Left ventricle myocardium inferior (tissue), 1 donor: ENCODE results near the gene SEMA4C. TPM values are rescaled to one million over a fixed set of nuclear protein-coding genes. Genes with fewer than 3 reads are reported as not detected.
A peak's percentile ranks its signal among the peaks of the same experiment; 100 is the strongest.

Source experiments
- DNase-seq: peaks from one replicate; pipeline ENCODE4 v3.0.0-alpha.2; 2020
- H3K27ac ChIP-seq: fragments of 200-600 bp; replicated peaks from 2 replicates; pipeline ENCODE4 v1.8.0; 2021
- H3K27me3 ChIP-seq: fragments of 200-600 bp; 2 replicates; pipeline ENCODE4 v1.8.0; 2021; ENCODE audit warnings: low read depth
- H3K36me3 ChIP-seq: fragments of 200-600 bp; 2 replicates; pipeline ENCODE4 v1.8.0; 2021
- H3K4me1 ChIP-seq: fragments of 200-600 bp; 2 replicates; pipeline ENCODE4 v1.8.0; 2021
- H3K4me3 ChIP-seq: fragments of 200-600 bp; 2 replicates; pipeline ENCODE4 v1.8.0; 2021; ENCODE audit warnings: mild to moderate bottlenecking, moderate library complexity
- H3K9me3 ChIP-seq: fragments of 200-600 bp; replicated peaks from 2 replicates; pipeline ENCODE4 v1.8.0; 2021
- intact Hi-C: fragments of 100-400 bp; cut with micrococcal nuclease; formaldehyde crosslinking; loops from one replicate; pipeline ENCODE4 v1.11.0; 2022
- total RNA-seq: library from RNA; stranded (reverse); fragmentation: NEBNext Ultra II Directional; extraction: Animal tissue kit (Norgen Biotek cat#: 25700); gene quantifications from one replicate; pipeline ENCODE4 v1.2.1, GENCODE V29; 2021
- TF ChIP-seq, protein P1 (sequence below): fragments of 200-600 bp; IDR thresholded peaks from 2 replicates; pipeline ENCODE4 v1.8.0; 2021; ENCODE audit warnings: antibody characterized with exemption, mild to moderate bottlenecking, borderline replicate concordance
- donor health status: DM: no; HTN: yes; CAD: no; lungs with severe emphysema.

The SEMA4C gene
- total RNA-seq, 1 donor from 2014 or later: 16.6 TPM

DNA sequence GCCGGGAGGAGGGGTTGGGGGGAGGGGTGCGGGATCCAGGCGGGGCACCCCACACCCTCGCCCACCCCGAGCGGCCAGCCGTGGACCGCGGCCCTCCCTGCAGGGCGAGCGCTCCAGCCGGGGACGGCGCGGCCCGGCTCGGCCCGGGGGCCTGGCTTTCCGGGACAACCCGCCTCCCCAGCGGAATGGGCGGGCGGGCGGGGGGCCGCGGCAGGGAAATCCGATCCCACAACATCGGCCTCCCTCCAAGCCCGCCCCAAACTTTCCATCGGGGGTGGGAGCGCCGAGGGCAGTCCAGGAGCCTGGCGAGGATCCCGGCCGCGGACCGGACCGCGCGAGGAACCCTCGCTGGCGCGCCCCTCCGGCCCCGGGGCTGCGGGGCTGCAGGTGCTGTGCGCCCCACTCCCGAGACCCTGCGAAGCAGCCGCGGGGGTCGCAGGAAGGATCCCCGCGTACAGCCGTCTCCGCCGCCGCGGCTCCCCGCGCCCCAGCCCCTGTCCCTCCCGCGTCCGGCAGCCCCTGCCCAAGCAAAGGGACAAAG, 529 bp downstream of the SEMA4C start:
- Histone ChIP-seq H3K4me3 (peak overlapping the region; percentile 83), H3K9me3 (no peaks in the 10 kb centered on the region), H3K4me1 (peaks cover 98% of the 10 kb centered on the region), H3K36me3 (peaks cover 32% of the 10 kb centered on the region), H3K27me3 (no peaks in the 10 kb centered on the region), H3K27ac (peak overlapping the region; percentile 98)
- TF ChIP-seq, protein P1, sequence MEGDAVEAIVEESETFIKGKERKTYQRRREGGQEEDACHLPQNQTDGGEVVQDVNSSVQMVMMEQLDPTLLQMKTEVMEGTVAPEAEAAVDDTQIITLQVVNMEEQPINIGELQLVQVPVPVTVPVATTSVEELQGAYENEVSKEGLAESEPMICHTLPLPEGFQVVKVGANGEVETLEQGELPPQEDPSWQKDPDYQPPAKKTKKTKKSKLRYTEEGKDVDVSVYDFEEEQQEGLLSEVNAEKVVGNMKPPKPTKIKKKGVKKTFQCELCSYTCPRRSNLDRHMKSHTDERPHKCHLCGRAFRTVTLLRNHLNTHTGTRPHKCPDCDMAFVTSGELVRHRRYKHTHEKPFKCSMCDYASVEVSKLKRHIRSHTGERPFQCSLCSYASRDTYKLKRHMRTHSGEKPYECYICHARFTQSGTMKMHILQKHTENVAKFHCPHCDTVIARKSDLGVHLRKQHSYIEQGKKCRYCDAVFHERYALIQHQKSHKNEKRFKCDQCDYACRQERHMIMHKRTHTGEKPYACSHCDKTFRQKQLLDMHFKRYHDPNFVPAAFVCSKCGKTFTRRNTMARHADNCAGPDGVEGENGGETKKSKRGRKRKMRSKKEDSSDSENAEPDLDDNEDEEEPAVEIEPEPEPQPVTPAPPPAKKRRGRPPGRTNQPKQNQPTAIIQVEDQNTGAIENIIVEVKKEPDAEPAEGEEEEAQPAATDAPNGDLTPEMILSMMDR: peak; percentile 33
- DNase-seq: peak; percentile 87
- intact Hi-C loops: no loop called here

DNA sequence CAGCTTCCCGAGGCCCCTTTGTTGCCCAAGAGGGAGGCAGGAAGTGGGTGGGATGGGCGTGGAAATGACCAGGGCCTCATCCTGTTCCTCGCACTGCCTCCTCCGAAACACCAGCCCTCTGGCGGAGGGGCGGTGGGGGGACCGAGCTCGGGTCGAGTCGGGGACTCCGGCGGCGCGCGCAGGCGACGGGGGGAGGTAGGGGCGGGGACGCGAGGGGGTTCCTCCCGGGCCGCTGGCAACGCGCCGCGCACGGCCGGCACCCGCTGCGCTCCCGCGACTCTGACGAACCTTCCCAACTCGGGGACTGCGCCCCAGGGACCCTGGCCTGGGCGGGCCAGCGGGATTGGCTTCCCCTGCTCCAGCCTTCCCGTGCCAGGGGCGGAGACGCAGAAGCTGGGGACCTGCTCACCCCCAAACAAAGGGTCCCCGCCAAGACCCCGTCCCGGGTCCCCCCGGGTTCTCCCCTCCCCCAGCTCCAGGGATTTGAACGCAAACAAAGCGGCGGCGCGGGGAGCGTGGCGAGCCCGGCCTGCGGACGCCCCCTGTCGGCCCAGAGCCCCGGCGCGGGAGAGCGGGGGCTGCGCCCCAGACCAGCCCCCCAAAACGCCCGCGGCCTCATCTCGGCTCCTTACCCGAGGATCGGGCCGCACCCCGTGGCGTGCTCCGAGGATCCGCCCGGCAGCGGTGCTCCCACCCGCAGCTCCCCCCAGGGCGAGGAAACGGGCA, 1.2 kb downstream of the SEMA4C start:
- Histone ChIP-seq H3K9me3 (no peaks in the 10 kb centered on the region), H3K4me1 (peaks cover 98% of the 10 kb centered on the region), H3K36me3 (peaks cover 38% of the 10 kb centered on the region), H3K4me3 (peak overlapping the region; percentile 83), H3K27me3 (no peaks in the 10 kb centered on the region), H3K27ac (peak overlapping the region; percentile 98)
- TF ChIP-seq, protein P1: peak; percentile 76
- DNase-seq: peak; percentile 89
- intact Hi-C loops: no loop called here

DNA sequence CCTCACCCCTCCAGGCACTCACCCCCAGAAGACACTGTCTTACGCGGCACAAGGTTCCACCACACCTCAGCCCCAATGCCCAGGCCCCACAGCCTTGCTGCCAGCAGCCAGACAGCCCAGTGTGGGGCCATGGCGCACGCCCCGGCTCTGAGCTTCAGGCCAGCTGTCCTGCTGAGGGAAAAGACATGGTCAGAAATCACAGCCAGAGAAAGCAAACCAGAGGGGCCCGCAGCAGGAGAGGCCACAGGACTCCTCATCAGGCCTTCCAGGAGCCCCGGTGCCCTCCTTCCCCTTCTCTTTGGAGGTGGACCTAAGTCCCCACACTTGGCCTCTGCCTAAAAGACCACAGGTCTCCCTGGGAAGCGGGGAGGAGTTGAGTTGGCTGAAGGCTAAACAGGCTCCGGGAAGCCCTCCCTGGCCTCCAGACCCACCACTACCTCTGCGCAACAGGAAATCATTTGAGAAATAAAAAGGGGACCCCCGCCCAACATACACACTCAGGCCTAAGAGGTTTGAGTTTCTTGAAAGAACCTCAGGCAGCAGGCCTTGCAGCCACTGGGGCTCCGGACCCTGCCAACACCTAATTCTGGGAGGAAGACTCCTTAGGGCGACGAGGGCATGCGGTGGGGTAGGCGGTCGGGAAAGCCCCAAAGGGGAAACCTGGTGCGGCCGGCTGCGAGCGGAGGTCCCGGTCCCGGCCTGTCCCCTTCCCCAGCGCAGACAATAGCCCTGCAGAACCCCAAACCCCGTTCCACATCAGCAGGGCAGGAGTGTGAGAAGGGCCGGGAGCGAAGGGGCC, 1.9 kb downstream of the SEMA4C start:
- no peak for DNase-seq
- intact Hi-C loops: no loop called here
- Histone ChIP-seq H3K27ac (peak overlapping the region; percentile 98), H3K4me3 (peak overlapping the region; percentile 83), H3K36me3 (peaks cover 46% of the 10 kb centered on the region), H3K27me3 (no peaks in the 10 kb centered on the region), H3K4me1 (peaks cover 94% of the 10 kb centered on the region), H3K9me3 (no peaks in the 10 kb centered on the region)
- TF ChIP-seq, protein P1: no peak

DNA sequence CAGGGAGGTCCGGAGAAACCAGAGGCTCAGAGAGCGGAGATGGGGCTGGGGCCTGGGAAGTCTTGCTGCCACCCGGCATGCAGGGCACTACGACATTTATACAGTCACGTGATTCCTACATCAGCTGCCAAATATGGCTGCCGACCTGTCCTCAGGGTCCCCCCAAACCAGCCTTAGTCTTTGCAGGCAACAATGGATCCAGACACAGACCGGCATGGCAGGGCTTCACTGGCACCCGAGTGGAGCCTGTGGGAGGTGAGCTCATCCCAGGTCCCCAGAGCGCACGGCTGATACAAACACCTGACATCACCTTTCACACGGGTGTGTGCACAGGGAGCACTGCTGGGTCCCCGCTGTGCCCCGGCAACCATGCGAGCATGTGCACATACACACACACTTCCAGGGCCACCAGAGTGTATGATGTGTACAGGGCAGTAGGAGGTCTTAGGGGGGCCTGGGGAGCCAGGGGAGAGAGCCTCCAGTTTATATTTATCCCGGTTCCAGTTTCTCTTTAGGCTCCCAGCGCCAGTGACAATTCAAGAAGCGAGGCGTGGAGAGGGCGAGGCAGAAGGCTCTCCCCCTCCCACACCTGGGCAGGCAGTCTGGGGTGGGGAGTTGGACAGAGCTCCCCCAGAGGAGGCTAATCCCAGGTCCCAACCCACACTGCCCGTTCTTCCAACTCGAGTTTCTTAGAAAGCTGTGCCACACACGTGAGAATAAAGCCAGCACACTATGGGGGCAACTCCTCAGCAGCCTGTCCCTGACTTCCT, 2.7 kb downstream of the SEMA4C start:
- peak overlapping the region; percentile 98 for H3K27ac ChIP-seq
- H3K4me3 ChIP-seq: peak overlapping the region; percentile 83
- H3K27me3 ChIP-seq: no peaks in the 10 kb centered on the region
- TF ChIP-seq, protein P1: no peak
- H3K4me1 ChIP-seq: peaks cover 86% of the 10 kb centered on the region
- no peak for DNase-seq
- H3K36me3 ChIP-seq: peaks cover 52% of the 10 kb centered on the region
- intact Hi-C loops: no loop called here
- no peaks in the 10 kb centered on the region for H3K9me3 ChIP-seq

DNA sequence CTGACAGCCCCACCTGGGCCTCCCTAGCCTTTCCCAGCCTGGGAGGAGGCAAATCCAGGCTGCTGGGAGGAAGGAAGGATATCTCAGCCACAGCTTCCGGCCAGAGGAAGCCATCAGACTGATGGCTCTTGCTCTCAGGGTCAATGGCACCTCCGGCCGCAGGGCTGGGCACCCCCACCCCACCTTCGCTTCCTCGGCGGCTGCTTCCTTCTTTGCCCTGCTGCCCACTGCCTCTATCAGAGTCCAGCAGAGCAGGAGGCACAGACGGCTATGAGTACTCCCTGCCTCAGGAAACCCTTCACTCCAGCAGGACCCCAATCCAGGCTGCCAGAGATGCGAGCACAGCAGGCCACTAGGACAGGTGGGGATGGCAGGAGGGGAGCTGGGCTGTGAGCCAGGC, 3.3 kb downstream of the SEMA4C start:
- no peak for DNase-seq
- Histone ChIP-seq H3K4me3 (peak overlapping the region; percentile 83), H3K27ac (peak overlapping the region; percentile 98), H3K27me3 (no peaks in the 10 kb centered on the region), H3K4me1 (peaks cover 82% of the 10 kb centered on the region), H3K9me3 (no peaks in the 10 kb centered on the region), H3K36me3 (peaks cover 58% of the 10 kb centered on the region)
- TF ChIP-seq, protein P1: no peak
- intact Hi-C loops: no loop called here
